Activated CD4-positive, alpha-beta T cell treated with anti-CD3 and anti-CD28 coated beads, Interleukin-2, amount 10 ng/mL, durations not matched to agents 7 days and 5 days (primary cell): Measurements from ENCODE around the gene SOHLH2. TPM values are rescaled to one million over a fixed set of nuclear protein-coding genes. Genes with fewer than 3 reads are reported as not detected.

Source experiments
- CTCF ChIA-PET: fragments of 350-600 bp; sonication (Branson Sonifier 250); formaldehyde crosslinking; loops from one replicate; lab custom pipeline; 2021; ENCODE audit warnings: antibody characterized with exemption; lab: Charles Lee
- POLR2A ChIA-PET: fragments of 350-600 bp; sonication (Branson Sonifier 250); formaldehyde crosslinking; loops from one replicate; lab custom pipeline; 2021; ENCODE audit warnings: antibody characterized with exemption; lab: Charles Lee
- DNase-seq: peaks from one replicate; pipeline ENCODE4 v3.0.0-alpha.2; 2020
- H3K27ac Mint-ChIP-seq: one replicate; pipeline ENCODE4 v1.8.0; 2021; ENCODE audit warnings: mild to moderate bottlenecking, moderate library complexity, mixed read lengths
- H3K27me3 Mint-ChIP-seq: one replicate; pipeline ENCODE4 v1.8.0; 2021; ENCODE audit warnings: mixed read lengths
- H3K36me3 Mint-ChIP-seq: one replicate; pipeline ENCODE4 v1.8.0; 2021; ENCODE audit warnings: low read depth, mixed read lengths
- H3K4me1 Mint-ChIP-seq: one replicate; pipeline ENCODE4 v1.8.0; 2021; ENCODE audit warnings: mixed read lengths
- H3K4me3 Mint-ChIP-seq: one replicate; pipeline ENCODE4 v1.8.0; 2021; ENCODE audit warnings: mild to moderate bottlenecking, moderate library complexity, mixed read lengths
- H3K9me3 Mint-ChIP-seq: one replicate; pipeline ENCODE4 v1.8.0; 2021; ENCODE audit warnings: mixed read lengths
- total RNA-seq, 2 experiments: library from RNA; stranded (reverse); gene quantifications; one replicate each; pipeline ENCODE4 v1.2.3, GENCODE V29; 2021

Gene SOHLH2
- total RNA-seq, 2 experiments from 2014 or later: not detected

DNA sequence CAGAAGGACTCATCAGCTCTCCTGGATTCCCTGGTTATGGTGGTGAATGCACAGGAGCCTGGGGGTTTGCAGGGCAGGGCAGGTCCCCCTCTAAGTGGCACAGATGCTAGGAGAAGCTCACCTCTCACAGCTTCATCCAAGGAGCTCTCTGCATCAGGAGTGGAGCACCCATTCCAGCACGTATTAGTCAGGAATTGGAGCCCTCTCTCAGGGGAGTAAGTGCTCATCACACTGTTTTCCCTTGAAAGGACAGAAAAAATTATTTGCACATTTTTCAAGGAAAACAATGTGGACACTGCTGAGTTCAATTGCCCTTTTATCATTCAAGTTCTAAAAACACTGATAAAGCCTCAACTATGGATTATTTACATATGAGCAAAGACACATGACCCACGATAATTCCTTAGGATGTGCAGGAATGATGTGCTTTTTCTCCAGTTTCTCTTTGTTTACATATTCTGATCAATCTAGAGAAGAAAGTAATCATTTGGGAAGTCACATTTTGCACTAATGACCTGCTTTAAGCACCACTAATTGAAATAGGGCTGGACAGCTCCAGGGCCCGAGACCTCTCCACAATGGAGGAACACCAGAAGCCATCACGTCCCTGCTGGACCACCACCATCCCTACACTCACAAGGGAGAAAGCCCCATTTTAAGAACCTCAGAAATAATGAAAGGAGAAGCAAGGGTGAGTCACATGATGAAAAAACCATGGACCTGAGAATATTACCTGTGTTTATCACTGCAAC, 40.6 kb downstream of the SOHLH2 start:
- Mint-ChIP-seq H3K27ac (no peak overlapping the region), H3K9me3 (no peaks in the 10 kb centered on the region), H3K4me1 (no peaks in the 10 kb centered on the region), H3K36me3 (no peaks in the 10 kb centered on the region), H3K4me3 (no peak overlapping the region), H3K27me3 (no peaks in the 10 kb centered on the region)
- POLR2A ChIA-PET: no interaction called here
- DNase-seq: no peak
- CTCF ChIA-PET: no interaction called here

DNA sequence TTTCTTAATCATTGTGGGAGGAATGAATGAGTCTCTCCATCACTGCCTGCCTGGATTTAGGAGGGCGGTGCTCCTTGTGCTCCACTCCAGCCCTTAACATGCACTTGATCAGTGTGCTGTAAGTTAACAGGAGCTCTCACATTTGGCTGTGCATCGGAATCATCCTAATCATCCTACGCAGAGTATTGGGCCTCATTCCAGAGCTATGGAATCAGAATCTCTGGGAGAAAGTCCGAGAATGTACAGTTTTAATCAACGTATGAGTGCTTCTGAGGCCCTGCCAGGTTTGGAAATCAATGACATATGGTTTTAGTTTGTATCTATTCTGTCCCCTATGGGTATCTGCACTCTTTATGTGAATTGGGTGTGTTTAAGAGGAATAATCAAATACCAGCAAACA, 48.3 kb downstream of the SOHLH2 start:
- ChIA-PET POLR2A (no interaction called here), CTCF (interaction anchor here (0.6 kb wide), 1 partner anchor 80 kb away, joined by 3 read pairs; no protein-coding TSS in a partner anchor)
- DNase-seq: no peak

DNA sequence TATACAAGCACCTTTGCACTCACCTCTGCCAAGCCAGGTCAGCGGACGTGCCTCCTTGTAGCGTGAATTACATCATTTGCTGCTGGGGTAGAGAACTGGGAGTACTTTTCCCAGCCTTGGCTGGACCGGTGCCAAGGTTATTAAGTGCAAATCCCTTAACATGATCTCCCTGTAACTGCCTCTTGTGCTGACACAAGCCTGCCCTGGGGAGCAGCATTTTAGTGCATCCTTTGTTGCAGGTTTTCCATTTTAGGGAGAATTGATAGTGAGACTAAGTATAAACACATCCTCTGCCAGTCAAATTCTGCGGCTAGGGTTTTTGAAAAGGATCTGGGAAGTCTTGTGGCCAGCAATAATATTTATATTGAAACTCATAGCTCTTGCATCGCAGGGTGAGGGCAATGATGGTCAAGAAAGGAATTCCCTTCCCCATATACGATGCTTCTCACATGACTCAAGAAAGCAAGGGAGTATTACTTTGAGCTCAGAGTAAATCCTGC, 50.5 kb downstream of the SOHLH2 start:
- H3K4me1 Mint-ChIP-seq: no peaks in the 10 kb centered on the region
- H3K27ac Mint-ChIP-seq: no peak overlapping the region
- H3K9me3 Mint-ChIP-seq: peaks cover 2% of the 10 kb centered on the region
- no peak overlapping the region for H3K4me3 Mint-ChIP-seq
- no peaks in the 10 kb centered on the region for H3K36me3 Mint-ChIP-seq
- CTCF ChIA-PET: no interaction called here
- DNase-seq: no peak
- POLR2A ChIA-PET: no interaction called here
- H3K27me3 Mint-ChIP-seq: no peaks in the 10 kb centered on the region

More for the DNA sequence above, 48.3 kb downstream of the SOHLH2 start:
- no peak overlapping the region for H3K27ac Mint-ChIP-seq
- H3K4me1 Mint-ChIP-seq: no peaks in the 10 kb centered on the region
- H3K27me3 Mint-ChIP-seq: no peaks in the 10 kb centered on the region
- H3K4me3 Mint-ChIP-seq: no peak overlapping the region
- H3K36me3 Mint-ChIP-seq: no peaks in the 10 kb centered on the region
- peaks cover 2% of the 10 kb centered on the region for H3K9me3 Mint-ChIP-seq

- POLR2A ChIA-PET: no interaction called here
- Mint-ChIP-seq H3K4me3 (no peak overlapping the region), H3K4me1 (no peaks in the 10 kb centered on the region), H3K27ac (no peak overlapping the region), H3K36me3 (no peaks in the 10 kb centered on the region), H3K27me3 (no peaks in the 10 kb centered on the region), H3K9me3 (peaks cover 2% of the 10 kb centered on the region)
- no peak for DNase-seq
- CTCF ChIA-PET: no interaction called here
Measured at GRCh38 chr13:36163286-36163685, 51.1 kb downstream of the SOHLH2 start.

- Mint-ChIP-seq H3K27me3 (peaks cover 5% of the 10 kb centered on the region), H3K36me3 (no peaks in the 10 kb centered on the region)
Measured at GRCh38 chr13:36160297-36160696, 54.1 kb downstream of the SOHLH2 start.

GRCh38 chr13:36158611-36159010, 55.7 kb downstream of the SOHLH2 start:
- no peak for DNase-seq
- peaks cover 5% of the 10 kb centered on the region for H3K9me3 Mint-ChIP-seq
- peaks cover 8% of the 10 kb centered on the region for H3K27me3 Mint-ChIP-seq
- CTCF ChIA-PET: no interaction called here
- POLR2A ChIA-PET: no interaction called here
- H3K27ac Mint-ChIP-seq: no peak overlapping the region
- no peaks in the 10 kb centered on the region for H3K4me1 Mint-ChIP-seq
- H3K4me3 Mint-ChIP-seq: no peak overlapping the region
- H3K36me3 Mint-ChIP-seq: no peaks in the 10 kb centered on the region

More at GRCh38 chr13:36160297-36160696, 54.1 kb downstream of the SOHLH2 start:
- no peak for DNase-seq
- H3K27ac Mint-ChIP-seq: no peak overlapping the region
- CTCF ChIA-PET: no interaction called here
- no peaks in the 10 kb centered on the region for H3K4me1 Mint-ChIP-seq
- POLR2A ChIA-PET: no interaction called here
- peaks cover 5% of the 10 kb centered on the region for H3K9me3 Mint-ChIP-seq
- H3K4me3 Mint-ChIP-seq: no peak overlapping the region

DNA sequence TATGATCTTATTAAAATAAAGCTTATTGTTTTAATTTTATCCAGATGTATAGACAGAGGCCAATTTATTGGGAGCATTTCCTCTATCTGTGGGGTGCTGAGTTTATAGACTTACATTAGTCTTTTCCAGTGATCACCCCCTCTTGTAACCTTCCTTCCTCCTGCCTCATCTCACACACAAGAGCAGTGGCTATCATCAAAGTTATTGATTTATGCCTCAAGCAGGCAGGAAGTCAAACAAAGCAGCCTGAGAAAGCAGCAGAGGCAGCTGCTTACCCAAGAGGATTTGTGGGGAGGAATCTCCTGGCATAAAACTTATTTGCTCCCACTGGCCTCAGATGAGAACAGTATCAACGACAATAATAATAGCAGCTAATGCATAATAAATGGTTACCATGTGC, 56.9 kb downstream of the SOHLH2 start:
- peaks cover 5% of the 10 kb centered on the region for H3K9me3 Mint-ChIP-seq
- CTCF ChIA-PET: interaction anchor here (0.6 kb wide), 1 partner anchor 38 kb away, joined by 3 read pairs; no protein-coding TSS in a partner anchor
- H3K27me3 Mint-ChIP-seq: peaks cover 8% of the 10 kb centered on the region
- H3K4me3 Mint-ChIP-seq: no peak overlapping the region
- no peaks in the 10 kb centered on the region for H3K4me1 Mint-ChIP-seq
- H3K27ac Mint-ChIP-seq: no peak overlapping the region
- POLR2A ChIA-PET: no interaction called here
- no peak for DNase-seq
- no peaks in the 10 kb centered on the region for H3K36me3 Mint-ChIP-seq

GRCh38 chr13:36154567-36155291, 59.6 kb downstream of the SOHLH2 start:
- H3K9me3 Mint-ChIP-seq: peaks cover 3% of the 10 kb centered on the region
- ChIA-PET POLR2A (no interaction called here), CTCF (interaction anchor here (0.6 kb wide), 1 partner anchor 111 kb away, joined by 3 read pairs; no protein-coding TSS in a partner anchor)
- no peak overlapping the region for H3K4me3 Mint-ChIP-seq
- H3K27ac Mint-ChIP-seq: no peak overlapping the region
- no peaks in the 10 kb centered on the region for H3K36me3 Mint-ChIP-seq
- peaks cover 8% of the 10 kb centered on the region for H3K27me3 Mint-ChIP-seq
- H3K4me1 Mint-ChIP-seq: no peaks in the 10 kb centered on the region
- DNase-seq: no peak

DNA sequence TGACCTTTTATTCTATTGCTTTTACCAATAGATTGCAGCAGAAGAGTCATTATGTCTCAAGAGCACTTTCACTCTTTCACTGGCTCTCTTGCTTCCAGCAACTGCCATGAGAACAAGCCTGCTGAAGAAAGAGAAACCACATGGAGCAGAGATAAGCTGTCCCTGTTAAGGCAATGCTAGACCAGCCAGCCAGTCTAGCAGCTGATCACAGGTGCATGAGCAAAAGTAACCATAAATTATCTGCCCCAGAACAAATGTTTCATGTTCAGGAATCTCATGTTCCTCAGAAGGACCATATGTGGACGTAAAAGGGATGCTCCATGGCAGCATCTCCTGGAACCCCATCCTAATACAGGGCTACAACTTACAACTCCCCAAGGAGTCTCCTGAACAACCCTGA, 62.8 kb downstream of the SOHLH2 start:
- H3K9me3 Mint-ChIP-seq: peaks cover 3% of the 10 kb centered on the region
- ChIA-PET CTCF (no interaction called here), POLR2A (no interaction called here)
- DNase-seq: no peak
- H3K27me3 Mint-ChIP-seq: peaks cover 8% of the 10 kb centered on the region
- H3K27ac Mint-ChIP-seq: no peak overlapping the region
- H3K36me3 Mint-ChIP-seq: no peaks in the 10 kb centered on the region
- no peak overlapping the region for H3K4me3 Mint-ChIP-seq
- no peaks in the 10 kb centered on the region for H3K4me1 Mint-ChIP-seq

DNA sequence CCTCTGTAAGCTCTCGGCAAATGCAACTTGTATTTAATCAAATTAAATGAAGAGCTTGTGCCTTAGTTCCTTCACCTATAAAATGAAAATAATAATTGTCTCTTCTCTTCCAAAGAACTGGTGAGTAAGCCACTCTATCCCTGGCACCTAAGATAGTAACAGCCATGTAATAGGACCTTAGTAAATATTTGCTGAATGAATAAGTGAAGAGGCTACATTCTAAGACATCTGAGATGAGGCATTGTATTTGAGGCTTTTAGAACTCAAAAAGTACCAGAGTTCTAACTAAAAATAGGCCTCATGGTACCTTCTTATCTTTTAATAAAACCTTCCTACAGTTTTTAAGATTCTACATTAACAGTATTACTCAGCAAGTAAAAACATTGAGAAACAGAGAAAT, 65.9 kb downstream of the SOHLH2 start:
- H3K27ac Mint-ChIP-seq: no peak overlapping the region
- no peak for DNase-seq
- no peaks in the 10 kb centered on the region for H3K4me1 Mint-ChIP-seq
- CTCF ChIA-PET: no interaction called here
- H3K36me3 Mint-ChIP-seq: no peaks in the 10 kb centered on the region
- POLR2A ChIA-PET: no interaction called here
- no peaks in the 10 kb centered on the region for H3K27me3 Mint-ChIP-seq
- H3K9me3 Mint-ChIP-seq: no peaks in the 10 kb centered on the region
- H3K4me3 Mint-ChIP-seq: no peak overlapping the region

DNA sequence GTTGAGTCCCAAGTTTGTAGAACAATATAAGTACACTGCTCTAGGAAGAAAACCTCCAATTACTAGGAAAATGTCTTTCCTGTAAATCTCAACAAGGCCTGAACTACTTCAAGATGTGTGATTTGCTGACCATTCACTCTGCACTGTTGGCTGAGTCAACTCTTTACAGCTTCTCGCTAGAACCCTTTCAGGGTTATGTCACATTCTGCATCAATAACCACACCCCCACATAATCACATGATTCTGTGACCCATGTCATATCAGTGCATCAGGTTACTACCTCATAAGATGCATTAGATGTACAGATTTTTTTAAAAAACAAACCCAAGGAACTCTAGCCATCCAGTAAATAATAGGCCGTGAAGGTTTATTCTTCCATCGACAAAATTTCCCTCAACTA, 67.0 kb downstream of the SOHLH2 start:
- POLR2A ChIA-PET: no interaction called here
- Mint-ChIP-seq H3K27ac (no peak overlapping the region), H3K9me3 (no peaks in the 10 kb centered on the region), H3K27me3 (no peaks in the 10 kb centered on the region), H3K4me1 (no peaks in the 10 kb centered on the region), H3K4me3 (no peak overlapping the region), H3K36me3 (no peaks in the 10 kb centered on the region)
- no peak for DNase-seq
- CTCF ChIA-PET: no interaction called here

GRCh38 chr13:36146511-36147269, 67.7 kb downstream of the SOHLH2 start:
- Mint-ChIP-seq H3K4me1 (no peaks in the 10 kb centered on the region), H3K36me3 (no peaks in the 10 kb centered on the region), H3K4me3 (no peak overlapping the region), H3K27me3 (no peaks in the 10 kb centered on the region), H3K27ac (no peak overlapping the region), H3K9me3 (no peaks in the 10 kb centered on the region)
- ChIA-PET POLR2A (no interaction called here), CTCF (no interaction called here)
- no peak for DNase-seq

- Mint-ChIP-seq H3K4me1 (no peaks in the 10 kb centered on the region), H3K4me3 (no peak overlapping the region), H3K9me3 (no peaks in the 10 kb centered on the region), H3K27me3 (no peaks in the 10 kb centered on the region), H3K27ac (no peak overlapping the region), H3K36me3 (no peaks in the 10 kb centered on the region)
- ChIA-PET CTCF (no interaction called here), POLR2A (no interaction called here)
- no peak for DNase-seq
Measured at GRCh38 chr13:36143738-36144137, 70.6 kb downstream of the SOHLH2 start.
